ENCODE measurements around the gene PBRM1. TPM values are rescaled to one million over a fixed set of nuclear protein-coding genes. Genes with fewer than 3 reads are reported as not detected.

Gene PBRM1
- total and polyA plus RNA-seq, 2 of the 13 experiments (the other 11 are each of a cell fraction or from before 2014, with no cell fraction given): 10.9 to 33.2 TPM

DNA sequence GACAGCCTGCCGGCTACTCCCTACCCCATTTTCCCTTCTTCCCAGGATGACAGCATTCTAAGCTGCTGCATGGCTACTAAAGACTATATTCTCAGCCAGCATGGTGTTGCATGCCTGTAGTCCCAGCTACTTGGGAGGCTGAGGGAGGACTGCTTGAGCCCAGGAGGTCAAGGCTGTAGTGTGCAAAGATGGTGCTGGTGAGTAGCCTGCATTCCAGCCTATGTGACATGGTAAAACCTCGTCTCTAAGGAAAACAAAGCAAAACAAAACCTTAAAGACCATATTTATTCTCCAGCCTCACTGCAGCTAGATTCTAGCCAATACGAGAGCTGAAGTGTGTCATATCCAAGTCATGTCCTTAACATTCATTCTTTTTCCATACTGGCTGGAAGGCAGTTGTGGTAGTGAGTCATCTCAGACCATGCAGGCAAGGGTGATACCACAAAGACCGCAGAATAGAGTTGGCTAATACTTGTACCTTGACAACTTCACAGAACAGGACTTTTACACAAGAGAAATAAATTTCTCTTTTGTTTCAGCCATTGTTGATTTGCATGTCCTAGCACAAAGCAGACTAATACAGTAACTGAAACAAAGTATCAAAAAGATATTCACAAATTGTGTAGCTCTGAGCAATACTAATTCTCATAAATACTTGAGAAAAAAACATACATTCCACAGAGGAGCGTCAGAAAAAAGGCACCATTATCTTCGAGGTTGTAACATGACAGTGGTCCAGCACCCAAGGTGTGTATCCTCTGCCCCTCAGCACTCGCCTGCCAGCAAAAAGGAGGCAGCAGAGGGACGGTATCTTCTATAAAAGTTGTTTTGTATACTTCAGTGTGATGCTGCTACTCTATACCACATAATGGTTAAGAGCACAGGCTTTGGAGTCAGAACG is 14.8 kb downstream of the PBRM1 start:
- Histone ChIP-seq H2AFZ (ENCODE audit: low read length) (no peak overlapping the region), H3K9ac (ENCODE audit: insufficient read depth, low read depth, low read length) (no peak overlapping the region), H3K79me2 (ENCODE audit: insufficient read depth, low read length) (peaks cover 3% of the 10 kb centered on the region), H3K36me3 (replicated peaks in 1 of 2; ENCODE audit: control insufficient read depth in 1 of 2, insufficient read depth in 2 of 2, low read length in 2 of 2) (peaks cover 14 to 48% of the 10 kb centered on the region in 2 experiments), H3K4me2 (ENCODE audit: low read depth, low read length) (no peak overlapping the region), H3K4me1 (ENCODE audit: insufficient read depth, low read length) (no peaks in the 10 kb centered on the region), H3K4me3 (replicated peaks in 1 of 3; ENCODE audit: insufficient read depth in 1 of 3, low read depth in 2 of 3, low read length in 3 of 3) (no peak overlapping the region), H3K27me3 (ENCODE audit: control insufficient read depth in 1 of 2, insufficient read depth in 2 of 2, low read length in 2 of 2) (no peaks in the 10 kb centered on the region), H4K20me1 (ENCODE audit: insufficient read depth, low read length) (no peaks in the 10 kb centered on the region), H3K9me3 (ENCODE audit: low read length) (no peaks in the 10 kb centered on the region), H3K27ac (ENCODE audit: extremely low read length, insufficient read depth, low read length) (no peak overlapping the region)
- TF ChIP-seq SOX6 (IDR thresholded peaks at IDR 0.05) (no peak), SOX6 (CRISPR knock-in tag; IDR thresholded peaks at IDR 0.05) (no peak), NR2F6 (IDR thresholded peaks at IDR 0.05) (no peak), NR2F6 (CRISPR knock-in tag; IDR thresholded peaks at IDR 0.05) (no peak), ZMYM3 (CRISPR knock-in tag; IDR thresholded peaks at IDR 0.05) (no peak), ZNF232 (CRISPR knock-in tag; IDR thresholded peaks at IDR 0.05; ENCODE audit: borderline replicate concordance) (no peak), ZFP36 (IDR thresholded peaks at IDR 0.05; ENCODE audit: borderline replicate concordance, low read depth, low read length, partially characterized antibody) (no peak), ZNF841 (CRISPR knock-in tag; IDR thresholded peaks at IDR 0.05; ENCODE audit: borderline replicate concordance) (no peak), RFX1 (IDR thresholded peaks at IDR 0.05) (no peak), U2AF2 (IDR thresholded peaks at IDR 0.05; ENCODE audit: low read depth, low read length) (no peak), NBN (conservative IDR thresholded peaks at IDR 0.05) (no peak)
- TF ChIP-seq, protein P1, sequence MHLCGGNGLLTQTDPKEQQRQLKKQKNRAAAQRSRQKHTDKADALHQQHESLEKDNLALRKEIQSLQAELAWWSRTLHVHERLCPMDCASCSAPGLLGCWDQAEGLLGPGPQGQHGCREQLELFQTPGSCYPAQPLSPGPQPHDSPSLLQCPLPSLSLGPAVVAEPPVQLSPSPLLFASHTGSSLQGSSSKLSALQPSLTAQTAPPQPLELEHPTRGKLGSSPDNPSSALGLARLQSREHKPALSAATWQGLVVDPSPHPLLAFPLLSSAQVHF (CRISPR knock-in tag; IDR thresholded peaks at IDR 0.05): no peak
- TF ChIP-seq, protein P2, sequence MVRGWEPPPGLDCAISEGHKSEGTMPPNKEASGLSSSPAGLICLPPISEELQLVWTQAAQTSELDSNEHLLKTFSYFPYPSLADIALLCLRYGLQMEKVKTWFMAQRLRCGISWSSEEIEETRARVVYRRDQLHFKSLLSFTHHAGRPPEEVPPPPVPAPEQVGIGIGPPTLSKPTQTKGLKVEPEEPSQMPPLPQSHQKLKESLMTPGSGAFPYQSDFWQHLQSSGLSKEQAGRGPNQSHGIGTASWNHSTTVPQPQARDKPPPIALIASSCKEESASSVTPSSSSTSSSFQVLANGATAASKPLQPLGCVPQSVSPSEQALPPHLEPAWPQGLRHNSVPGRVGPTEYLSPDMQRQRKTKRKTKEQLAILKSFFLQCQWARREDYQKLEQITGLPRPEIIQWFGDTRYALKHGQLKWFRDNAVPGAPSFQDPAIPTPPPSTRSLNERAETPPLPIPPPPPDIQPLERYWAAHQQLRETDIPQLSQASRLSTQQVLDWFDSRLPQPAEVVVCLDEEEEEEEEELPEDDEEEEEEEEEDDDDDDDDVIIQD (CRISPR knock-in tag; IDR thresholded peaks at IDR 0.05; ENCODE audit: low read depth): no peak
- ChIA-PET POLR2A (no interaction called here), CTCF (ENCODE audit: low intra/inter-chr PET ratio, low total read pairs) (no interaction called here)
- BruUV-seq (replicated peaks): no TSS peak
- FAIRE-seq (no peak), DNase-seq (ENCODE audit: low spot score) (peak; percentile 32), ATAC-seq (no peak)
- intact Hi-C loops (cut with micrococcal nuclease; ENCODE audit: unreplicated experiment) (no loop called here), in situ Hi-C loops (cut with HindIII; ENCODE audit: extremely low pct_ligation_motif_present, low pct_unique_long_range_greater_than_20kb) (no loop called here)
- WGBS (ENCODE audit: low lambda C conversion rate): 96% methylated on average over 9 of the region's 9 CpGs
